SU-DHL-6 (cell line): Measurements from ENCODE around the gene FAM185A.

Experiments used
- EZH2phosphoT487 ChIP-seq: fragments of 200-600 bp; sonication (generic), shearing (Covaris generic); conservative IDR thresholded peaks from 2 replicates; pipeline ENCODE4 v1.6.1; 2018; ENCODE audit warnings: mild to moderate bottlenecking, antibody characterized with exemption, low read length, moderate library complexity, mixed read lengths
- TF ChIP-seq, protein P1 (sequence below): fragments of 200-600 bp; sonication (generic); IDR thresholded peaks from one replicate; pipeline ENCODE4 v1.5.1; 2017; ENCODE audit warnings: antibody characterized with exemption, mild to moderate bottlenecking, low read length, moderate library complexity; ENCODE audit not compliant: insufficient read depth, poor library complexity, severe bottlenecking

DNA sequence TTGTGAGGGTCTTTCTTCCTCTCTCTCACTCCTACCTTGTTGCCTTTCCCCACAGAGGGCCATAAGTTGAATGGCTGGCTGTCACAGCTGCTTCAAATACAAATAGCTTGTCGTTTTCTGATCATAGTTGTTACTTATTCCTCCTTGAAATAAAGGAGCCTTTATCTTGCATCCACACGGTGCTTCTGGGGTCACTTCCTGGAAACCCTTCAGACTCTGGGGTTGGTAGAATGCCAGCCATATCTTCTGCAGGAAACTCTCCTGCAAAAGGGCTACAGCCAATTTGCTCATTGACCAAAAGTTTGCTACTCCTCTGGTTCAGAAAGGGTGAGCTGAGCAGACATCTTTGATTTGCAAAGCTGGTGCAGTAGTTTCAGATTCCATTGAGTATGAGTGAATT lies 70.4 kb downstream of the FAM185A start:
- TF ChIP-seq, protein P1, sequence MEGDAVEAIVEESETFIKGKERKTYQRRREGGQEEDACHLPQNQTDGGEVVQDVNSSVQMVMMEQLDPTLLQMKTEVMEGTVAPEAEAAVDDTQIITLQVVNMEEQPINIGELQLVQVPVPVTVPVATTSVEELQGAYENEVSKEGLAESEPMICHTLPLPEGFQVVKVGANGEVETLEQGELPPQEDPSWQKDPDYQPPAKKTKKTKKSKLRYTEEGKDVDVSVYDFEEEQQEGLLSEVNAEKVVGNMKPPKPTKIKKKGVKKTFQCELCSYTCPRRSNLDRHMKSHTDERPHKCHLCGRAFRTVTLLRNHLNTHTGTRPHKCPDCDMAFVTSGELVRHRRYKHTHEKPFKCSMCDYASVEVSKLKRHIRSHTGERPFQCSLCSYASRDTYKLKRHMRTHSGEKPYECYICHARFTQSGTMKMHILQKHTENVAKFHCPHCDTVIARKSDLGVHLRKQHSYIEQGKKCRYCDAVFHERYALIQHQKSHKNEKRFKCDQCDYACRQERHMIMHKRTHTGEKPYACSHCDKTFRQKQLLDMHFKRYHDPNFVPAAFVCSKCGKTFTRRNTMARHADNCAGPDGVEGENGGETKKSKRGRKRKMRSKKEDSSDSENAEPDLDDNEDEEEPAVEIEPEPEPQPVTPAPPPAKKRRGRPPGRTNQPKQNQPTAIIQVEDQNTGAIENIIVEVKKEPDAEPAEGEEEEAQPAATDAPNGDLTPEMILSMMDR = no peak
- TF ChIP-seq EZH2phosphoT487 = no peak
